Measurements from ENCODE around the gene SYNC. TPM values are rescaled to one million over a fixed set of nuclear protein-coding genes. Genes with fewer than 3 reads are reported as not detected.

SYNC gene
- total RNA-seq, 4 donors from 2014 or later = 2.8 to 16.9 (median 5.8) TPM

DNA sequence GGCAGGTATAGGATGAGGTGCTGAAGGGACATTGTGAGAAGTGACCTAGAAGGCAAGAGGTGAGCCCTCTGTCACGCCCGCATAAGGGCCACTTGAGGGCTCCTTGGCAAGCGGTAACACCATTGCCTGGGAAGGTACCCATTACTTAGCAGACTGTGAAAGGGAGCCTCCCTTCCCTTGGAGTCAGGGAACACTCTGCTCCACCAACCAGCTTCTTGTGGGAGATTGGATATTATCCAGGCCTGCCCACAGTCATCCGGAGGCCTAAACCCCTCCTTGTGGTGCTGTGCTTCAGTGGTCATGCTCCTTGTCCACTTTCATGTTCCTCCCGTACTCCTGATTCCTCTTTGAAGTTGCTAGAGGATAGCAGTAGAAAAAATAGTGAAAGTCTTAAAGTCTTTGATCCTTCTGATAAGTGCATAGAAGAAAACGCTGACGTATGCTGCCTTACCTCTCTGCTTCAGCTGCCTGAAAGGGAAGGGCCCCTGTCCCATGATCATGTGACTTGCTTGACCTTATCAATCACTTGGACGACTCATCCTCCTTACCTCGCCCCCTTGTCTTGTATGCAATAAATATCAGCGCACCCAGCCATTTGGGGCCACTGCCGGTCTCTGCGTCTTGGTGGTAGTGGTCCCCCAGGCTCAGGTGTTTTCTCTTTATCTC lies 35.5 kb downstream of the SYNC start:
- TF ChIP-seq, protein P1, sequence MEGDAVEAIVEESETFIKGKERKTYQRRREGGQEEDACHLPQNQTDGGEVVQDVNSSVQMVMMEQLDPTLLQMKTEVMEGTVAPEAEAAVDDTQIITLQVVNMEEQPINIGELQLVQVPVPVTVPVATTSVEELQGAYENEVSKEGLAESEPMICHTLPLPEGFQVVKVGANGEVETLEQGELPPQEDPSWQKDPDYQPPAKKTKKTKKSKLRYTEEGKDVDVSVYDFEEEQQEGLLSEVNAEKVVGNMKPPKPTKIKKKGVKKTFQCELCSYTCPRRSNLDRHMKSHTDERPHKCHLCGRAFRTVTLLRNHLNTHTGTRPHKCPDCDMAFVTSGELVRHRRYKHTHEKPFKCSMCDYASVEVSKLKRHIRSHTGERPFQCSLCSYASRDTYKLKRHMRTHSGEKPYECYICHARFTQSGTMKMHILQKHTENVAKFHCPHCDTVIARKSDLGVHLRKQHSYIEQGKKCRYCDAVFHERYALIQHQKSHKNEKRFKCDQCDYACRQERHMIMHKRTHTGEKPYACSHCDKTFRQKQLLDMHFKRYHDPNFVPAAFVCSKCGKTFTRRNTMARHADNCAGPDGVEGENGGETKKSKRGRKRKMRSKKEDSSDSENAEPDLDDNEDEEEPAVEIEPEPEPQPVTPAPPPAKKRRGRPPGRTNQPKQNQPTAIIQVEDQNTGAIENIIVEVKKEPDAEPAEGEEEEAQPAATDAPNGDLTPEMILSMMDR (IDR thresholded peaks at IDR 0.05) = no peak
- no peak for TF ChIP-seq POLR2A (IDR thresholded peaks at IDR 0.05)

DNA sequence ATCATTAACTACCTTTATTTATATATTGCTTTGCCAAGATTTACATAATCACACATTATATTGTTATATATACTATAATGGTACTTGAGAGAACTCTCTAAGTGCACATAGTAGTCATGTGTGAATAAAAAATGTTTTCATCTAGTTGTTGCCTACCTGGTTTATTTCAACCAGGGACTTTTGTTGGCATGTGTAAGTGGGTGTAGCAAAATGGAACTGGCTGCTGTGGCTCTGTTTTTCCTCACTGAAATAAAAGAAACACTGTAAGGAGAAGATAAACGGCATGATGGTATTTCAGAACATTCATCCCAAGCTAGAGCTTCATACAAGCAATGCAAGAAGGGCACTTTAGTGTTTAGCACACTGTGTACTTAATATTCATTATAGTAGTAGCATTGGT lies 36.7 kb downstream of the SYNC start:
- 43 to 60% methylated on average over 1 of the region's 1 CpG for WGBS, 2 donors
- no peak for DNase-seq (ENCODE audit: low spot score in 2 of 2)
- H3K4me3 ChIP-seq (ENCODE audit: low read depth, poor library complexity, severe bottlenecking) = no peak overlapping the region
- intact Hi-C loops (cut with DNase I; ENCODE audit: low total_unique reads) = no loop called here
- no peak for TF ChIP-seq POLR2A (IDR thresholded peaks at IDR 0.05)
- TF ChIP-seq, protein P1 (IDR thresholded peaks at IDR 0.05) = no peak

More for the DNA sequence above, 35.5 kb downstream of the SYNC start:
- DNase-seq (ENCODE audit: low spot score in 2 of 2) = no peak
- intact Hi-C loops (cut with DNase I; ENCODE audit: low total_unique reads) = no loop called here
- 89 to 90% methylated on average over 12 of the region's 12 CpGs for WGBS, 2 donors
- no peak overlapping the region for H3K4me3 ChIP-seq (ENCODE audit: low read depth, poor library complexity, severe bottlenecking)

DNA sequence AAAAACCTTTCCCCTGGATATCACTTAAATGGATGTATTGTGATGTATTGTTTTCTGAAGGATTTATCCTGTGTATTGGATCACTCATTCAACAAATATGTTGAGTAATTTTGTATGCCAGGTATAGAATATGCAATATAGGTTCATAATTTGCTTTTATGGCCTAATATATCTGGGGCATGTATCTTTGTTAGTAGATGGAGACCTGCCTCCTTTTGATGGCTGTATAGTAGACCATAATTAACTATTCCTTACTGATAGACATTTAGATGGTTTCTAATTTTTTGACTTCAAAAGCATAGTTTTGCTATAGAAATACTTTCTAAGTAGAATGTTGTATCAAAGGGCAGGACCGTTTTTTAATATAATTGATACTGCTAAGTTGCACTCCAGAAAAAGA lies 43.0 kb downstream of the SYNC start:
- DNase-seq (ENCODE audit: low spot score in 2 of 2) = no peak
- H3K4me3 ChIP-seq (ENCODE audit: low read depth, poor library complexity, severe bottlenecking) = no peak overlapping the region
- TF ChIP-seq, protein P1 (IDR thresholded peaks at IDR 0.05) = no peak
- TF ChIP-seq POLR2A (IDR thresholded peaks at IDR 0.05) = no peak
- intact Hi-C loops (cut with DNase I; ENCODE audit: low total_unique reads) = no loop called here
- 89 to 95% methylated on average over 1 of the region's 1 CpG for WGBS, 2 donors

DNA sequence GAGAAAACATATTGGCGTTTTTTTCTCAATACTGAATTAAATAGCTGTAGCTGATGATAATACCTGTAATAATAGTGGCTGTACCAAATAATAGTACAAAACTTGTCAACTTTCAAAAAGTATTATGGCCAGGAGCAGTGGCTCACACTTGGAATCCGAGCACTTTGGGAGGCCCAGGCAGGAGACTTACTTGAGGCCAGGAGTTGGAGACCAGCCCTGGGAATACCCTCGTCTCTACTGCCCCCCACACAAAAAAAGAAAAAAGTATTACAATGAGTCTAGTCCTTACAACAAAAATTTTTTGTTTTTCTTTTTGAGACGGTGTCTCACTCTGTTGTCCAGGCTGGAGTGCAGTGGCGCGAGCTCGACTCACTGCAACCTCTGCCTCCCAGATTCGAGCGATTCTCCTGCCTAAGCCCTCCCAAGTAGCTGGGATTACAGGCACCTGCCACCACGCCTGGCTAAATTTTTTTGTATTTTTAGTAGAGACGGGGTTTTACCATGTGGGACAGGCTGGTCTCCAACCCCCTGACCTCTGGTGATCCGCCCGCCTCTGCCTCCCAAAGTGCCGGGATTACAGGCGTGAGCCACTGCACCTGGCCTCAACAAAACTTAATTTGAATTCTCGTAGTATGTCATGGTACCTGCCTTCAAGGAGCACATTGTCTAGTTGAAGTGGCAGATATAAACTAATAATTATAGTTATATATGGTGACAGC lies 50.2 kb downstream of the SYNC start:
- H3K4me3 ChIP-seq (ENCODE audit: low read depth, poor library complexity, severe bottlenecking) = no peak overlapping the region
- DNase-seq (ENCODE audit: low spot score in 2 of 2) = no peak
- 86% methylated on average over 16 of the region's 16 CpGs for WGBS, 2 donors
- intact Hi-C loops (cut with DNase I; ENCODE audit: low total_unique reads) = no loop called here
- TF ChIP-seq, protein P1 (IDR thresholded peaks at IDR 0.05) = no peak
- no peak for TF ChIP-seq POLR2A (IDR thresholded peaks at IDR 0.05)

DNA sequence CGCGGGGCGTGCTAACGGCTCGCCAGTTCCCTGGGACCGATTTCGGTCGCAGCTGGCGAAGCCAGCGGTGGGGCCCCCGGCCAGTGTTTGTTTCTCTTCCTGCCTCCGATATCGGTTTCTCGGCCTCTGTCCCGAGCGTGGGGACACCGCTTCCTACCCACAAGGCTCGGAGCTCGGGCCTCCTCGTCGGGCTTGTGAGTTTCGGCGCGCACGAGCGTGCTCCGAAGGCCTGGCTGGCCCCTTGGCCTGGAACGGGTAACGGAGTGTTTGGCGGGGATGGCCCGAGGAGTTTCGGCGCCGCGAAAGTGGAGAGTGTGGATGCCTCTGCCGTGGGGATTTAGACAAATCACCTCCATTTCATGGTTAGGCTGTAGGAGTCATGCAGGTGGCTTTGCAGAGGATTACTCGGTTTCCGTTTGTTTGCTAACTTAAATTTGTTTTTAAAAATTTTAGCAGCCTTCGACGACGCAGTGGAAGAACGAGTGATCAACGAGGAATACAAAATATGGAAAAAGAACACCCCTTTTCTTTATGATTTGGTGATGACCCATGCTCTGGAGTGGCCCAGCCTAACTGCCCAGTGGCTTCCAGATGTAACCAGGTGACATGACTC lies 51.0 kb downstream of the SYNC start:
- peak overlapping the region; percentile 74 for H3K4me3 ChIP-seq (ENCODE audit: low read depth, poor library complexity, severe bottlenecking)
- intact Hi-C loops (cut with DNase I; ENCODE audit: low total_unique reads) = no loop called here
- DNase-seq (ENCODE audit: low spot score in 2 of 2) = peak in 1 of 2 donors; percentile 23
- 0% methylated on average over 37 to 43 of the region's 43 CpGs for WGBS, 2 donors
- TF ChIP-seq, protein P1 (IDR thresholded peaks at IDR 0.05) = no peak
- no peak for TF ChIP-seq POLR2A (IDR thresholded peaks at IDR 0.05)
